Stimulated activated CD8-positive, alpha-beta memory T cell treated with anti-CD3 and anti-CD28 coated beads, Interleukin-15, amount 100 ng/mL, for 48 hours (primary cell): ENCODE measurements around the gene PAGE2.
"Not testable (repeated sequence)": the region's sequence is repeated elsewhere in the genome, so short reads cannot be mapped to it uniquely, and the experiment has no call there.

ENCODE experiments used
- DNase-seq, 2 donors: peaks; one replicate each; pipeline ENCODE4 v3.0.0-alpha.2; 2020; ENCODE audit warnings: low read depth in 2 of 2

PAGE2 gene

GRCh38 chrX:55123900-55124299 lies 35.1 kb downstream of the PAGE2 start:
- no peak for DNase-seq

GRCh38 chrX:55127692-55128091 lies 38.9 kb downstream of the PAGE2 start:
- DNase-seq, result no peak

- DNase-seq, result no peak
These were observed 40.5 kb downstream of the PAGE2 start for GRCh38 chrX:55129361-55129760.

GRCh38 chrX:55130481-55130880 lies 41.7 kb downstream of the PAGE2 start:
- no peak for DNase-seq

- DNase-seq, result no peak
These were observed 43.6 kb downstream of the PAGE2 start for GRCh38 chrX:55132416-55132815.

- DNase-seq, result peak in 1 of 2 donors; percentile 0
These were observed 46.4 kb downstream of the PAGE2 start for GRCh38 chrX:55135171-55135570.

- DNase-seq, result not testable (repeated sequence)
These were observed 52.0 kb downstream of the PAGE2 start for GRCh38 chrX:55140800-55141199.
